Mesodermal cell (in vitro differentiated cells): ENCODE results near the gene CD247.

Experiments used
- H3K27ac ChIP-seq: 2 replicates; pipeline ENCODE4 v1.7.0; 2013; ENCODE audit warnings: mild to moderate bottlenecking, low read depth, low read length, moderate library complexity; ENCODE audit not compliant: severe bottlenecking
- H3K36me3 ChIP-seq: 2 replicates; pipeline ENCODE4 v1.7.1; 2013; ENCODE audit warnings: mild to moderate bottlenecking, low read length, moderate library complexity; ENCODE audit not compliant: control insufficient read depth, insufficient read depth
- H3K4me1 ChIP-seq: one replicate; pipeline ENCODE4 v1.7.1; 2013; ENCODE audit warnings: mild to moderate bottlenecking, low read length; ENCODE audit not compliant: insufficient read depth, control insufficient read depth, poor library complexity, severe bottlenecking
- H3K4me3 ChIP-seq: 2 replicates; pipeline ENCODE4 v1.7.0; 2013; ENCODE audit warnings: low read length, control low read depth, mild to moderate bottlenecking; ENCODE audit not compliant: insufficient read depth, poor library complexity, severe bottlenecking; ENCODE audit errors: extremely low read depth
- H3K9me3 ChIP-seq: 2 replicates; pipeline ENCODE4 v1.7.1; 2013; ENCODE audit warnings: mild to moderate bottlenecking, low read length, moderate library complexity; ENCODE audit not compliant: control insufficient read depth
- WGBS, 2 experiments: methylation state at CpG; one replicate each; pipeline ENCODE4 v1.1.5; 2013; ENCODE audit warnings: missing lambda C conversion rate in 2 of 2; ENCODE audit not compliant: insufficient coverage in 2 of 2; 5-methylcytosine and 5-hydroxymethylcytosine counted together

CD247 gene

GRCh38 chr1:167541610-167542009, 23.3 kb upstream of the CD247 start:
- H3K4me3 ChIP-seq, result no peak overlapping the region
- WGBS, 2 experiments, result 0% methylated on average over 1 of the region's 1 CpG

GRCh38 chr1:167541003-167541402, 22.7 kb upstream of the CD247 start:
- H3K4me3 ChIP-seq, result no peak overlapping the region
- H3K4me1 ChIP-seq, result no peaks in the 10 kb centered on the region
- H3K27ac ChIP-seq, result no peak overlapping the region
- H3K36me3 ChIP-seq, result peaks cover 24% of the 10 kb centered on the region
- H3K9me3 ChIP-seq, result no peaks in the 10 kb centered on the region

More at GRCh38 chr1:167541610-167542009, 23.3 kb upstream of the CD247 start:
- H3K27ac ChIP-seq, result no peak overlapping the region
- no peaks in the 10 kb centered on the region for H3K9me3 ChIP-seq
- peaks cover 28% of the 10 kb centered on the region for H3K36me3 ChIP-seq
- H3K4me1 ChIP-seq, result no peaks in the 10 kb centered on the region

- no peaks in the 10 kb centered on the region for H3K4me1 ChIP-seq
- H3K9me3 ChIP-seq, result no peaks in the 10 kb centered on the region
- WGBS, 2 experiments, result 41 to 58% methylated on average over 3 to 5 of the region's 5 CpGs
- H3K4me3 ChIP-seq, result no peak overlapping the region
- H3K27ac ChIP-seq, result no peak overlapping the region
- H3K36me3 ChIP-seq, result peaks cover 9% of the 10 kb centered on the region
These were observed 20.3 kb upstream of the CD247 start for GRCh38 chr1:167538657-167539056.

- 6 to 15% methylated on average over 6 to 7 of the region's 8 CpGs for WGBS, 2 experiments
These were observed 15.5 kb upstream of the CD247 start for GRCh38 chr1:167533851-167534300.

GRCh38 chr1:167532964-167533824, 14.9 kb upstream of the CD247 start:
- Histone ChIP-seq H3K36me3 (no peaks in the 10 kb centered on the region), H3K4me1 (no peaks in the 10 kb centered on the region), H3K4me3 (no peak overlapping the region), H3K9me3 (no peaks in the 10 kb centered on the region), H3K27ac (peak overlapping the region; percentile 16)
- WGBS, 2 experiments, result 89 to 94% methylated on average over 5 of the region's 6 CpGs

More at GRCh38 chr1:167533851-167534300, 15.5 kb upstream of the CD247 start:
- Histone ChIP-seq H3K27ac (peak overlapping the region; percentile 16), H3K4me1 (no peaks in the 10 kb centered on the region), H3K9me3 (no peaks in the 10 kb centered on the region), H3K4me3 (no peak overlapping the region), H3K36me3 (no peaks in the 10 kb centered on the region)

DNA sequence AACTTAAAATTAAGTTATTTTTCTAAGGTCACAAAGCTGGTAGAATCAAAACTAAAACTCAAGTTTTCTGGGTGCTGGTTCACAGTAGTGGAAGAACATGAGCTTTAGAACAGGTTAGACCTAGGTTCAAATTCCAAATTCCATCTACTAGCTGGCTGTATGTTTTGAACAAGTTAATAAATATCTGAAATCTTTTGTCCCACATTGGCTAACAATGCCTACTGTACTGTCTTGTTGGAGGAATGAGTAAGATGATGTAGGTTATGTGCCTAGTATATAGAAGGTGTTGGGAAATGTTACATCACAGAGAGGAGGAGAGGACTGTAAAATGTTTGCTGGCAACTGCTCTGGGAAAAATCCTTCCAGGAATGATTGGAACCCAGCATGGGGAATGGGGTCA, 14.0 kb upstream of the CD247 start:
- Histone ChIP-seq H3K27ac (no peak overlapping the region), H3K4me3 (no peak overlapping the region), H3K4me1 (no peaks in the 10 kb centered on the region), H3K36me3 (no peaks in the 10 kb centered on the region), H3K9me3 (no peaks in the 10 kb centered on the region)

GRCh38 chr1:167529829-167530474, 11.6 kb upstream of the CD247 start:
- 94 to 95% methylated on average over 7 to 8 of the region's 8 CpGs for WGBS, 2 experiments
- Histone ChIP-seq H3K27ac (no peak overlapping the region), H3K4me3 (no peak overlapping the region), H3K9me3 (no peaks in the 10 kb centered on the region), H3K4me1 (no peaks in the 10 kb centered on the region), H3K36me3 (no peaks in the 10 kb centered on the region)

GRCh38 chr1:167528057-167528728, 9.9 kb upstream of the CD247 start:
- WGBS, 2 experiments, result 85 to 92% methylated on average over 2 of the region's 3 CpGs
- Histone ChIP-seq H3K27ac (no peak overlapping the region), H3K4me3 (no peak overlapping the region), H3K36me3 (no peaks in the 10 kb centered on the region), H3K9me3 (no peaks in the 10 kb centered on the region), H3K4me1 (no peaks in the 10 kb centered on the region)

DNA sequence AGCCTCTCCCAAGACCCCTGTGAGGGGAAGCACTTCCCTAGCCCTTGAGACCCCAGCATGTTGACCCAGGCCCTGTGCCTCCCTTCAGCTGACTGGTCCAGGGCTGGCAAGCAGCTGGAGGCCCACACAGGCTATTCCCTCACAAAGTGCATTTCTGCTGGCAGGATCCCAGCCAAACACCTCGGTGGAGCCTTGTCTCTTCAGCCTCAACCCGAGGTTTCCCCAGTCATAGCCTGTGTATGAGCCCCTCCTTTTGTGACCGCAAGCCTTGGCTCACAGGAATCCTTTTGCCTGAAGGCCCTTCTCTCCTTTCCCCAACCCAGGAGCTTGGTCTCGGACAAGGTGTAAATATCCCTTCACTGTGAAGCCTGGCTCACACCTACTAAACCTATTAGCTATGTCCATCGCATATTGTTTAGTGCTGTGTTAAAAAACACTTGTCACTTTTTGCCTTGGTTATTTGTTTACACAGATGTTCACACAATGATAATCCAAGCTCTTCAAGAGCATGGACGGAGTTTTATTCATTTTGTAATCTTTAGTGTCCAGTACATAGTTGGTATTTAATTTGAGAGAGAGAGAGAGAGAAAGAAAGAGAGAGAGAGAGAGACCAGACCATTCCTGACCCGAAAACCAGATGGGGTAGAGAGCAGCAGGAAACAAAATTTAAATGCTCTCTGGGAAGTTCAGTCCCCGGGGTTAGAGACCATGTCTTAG, 8.5 kb upstream of the CD247 start:
- WGBS, 2 experiments, result 67 to 73% methylated on average over 5 to 7 of the region's 8 CpGs
- Histone ChIP-seq H3K4me1 (no peaks in the 10 kb centered on the region), H3K36me3 (no peaks in the 10 kb centered on the region), H3K4me3 (no peak overlapping the region), H3K27ac (no peak overlapping the region), H3K9me3 (no peaks in the 10 kb centered on the region)

DNA sequence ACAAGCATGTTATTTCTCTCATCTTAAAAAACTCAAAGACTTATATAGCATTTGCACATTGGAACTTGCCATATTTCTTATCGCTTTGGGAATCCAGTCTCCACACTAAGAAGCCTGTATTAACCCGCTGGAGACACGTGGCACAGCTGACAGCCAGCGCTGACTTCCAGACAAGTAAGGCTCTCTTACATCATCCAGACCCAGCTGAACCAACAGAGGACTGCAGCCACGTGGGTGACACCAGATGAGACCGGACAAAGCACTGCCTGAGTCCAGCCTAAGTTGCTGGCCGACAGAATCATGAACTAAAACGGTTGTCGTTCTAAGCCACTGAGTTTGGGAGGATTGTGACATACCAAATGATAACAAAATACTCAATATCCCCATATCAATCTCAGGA, 6.3 kb upstream of the CD247 start:
- 77 to 89% methylated on average over 8 to 9 of the region's 9 CpGs for WGBS, 2 experiments
- Histone ChIP-seq H3K9me3 (no peaks in the 10 kb centered on the region), H3K4me1 (no peaks in the 10 kb centered on the region), H3K36me3 (no peaks in the 10 kb centered on the region), H3K4me3 (no peak overlapping the region), H3K27ac (no peak overlapping the region)
